D721Med (cell line): ENCODE results near the gene CHRNA9.
"Not testable (repeated sequence)": the region's sequence is repeated elsewhere in the genome, so short reads cannot be mapped to it uniquely, and the experiment has no call there.

ENCODE experiments used
- DNase-seq: peaks from one replicate; pipeline ENCODE4 v3.0.0; 2011; ENCODE audit warnings: low spot score; ENCODE audit not compliant: insufficient read length
- FAIRE-seq: peaks from 2 replicates; lab custom pipeline; 2011; peaks lifted over from hg19 to GRCh38; lab: Jason Lieb, UNC
- CTCF ChIP-seq: IDR thresholded peaks from 2 replicates; pipeline ENCODE4 v1.5.1; 2012; ENCODE audit warnings: mild to moderate bottlenecking, control low read depth; ENCODE audit not compliant: insufficient read depth; ENCODE audit errors: missing control alignments

The CHRNA9 gene

DNA sequence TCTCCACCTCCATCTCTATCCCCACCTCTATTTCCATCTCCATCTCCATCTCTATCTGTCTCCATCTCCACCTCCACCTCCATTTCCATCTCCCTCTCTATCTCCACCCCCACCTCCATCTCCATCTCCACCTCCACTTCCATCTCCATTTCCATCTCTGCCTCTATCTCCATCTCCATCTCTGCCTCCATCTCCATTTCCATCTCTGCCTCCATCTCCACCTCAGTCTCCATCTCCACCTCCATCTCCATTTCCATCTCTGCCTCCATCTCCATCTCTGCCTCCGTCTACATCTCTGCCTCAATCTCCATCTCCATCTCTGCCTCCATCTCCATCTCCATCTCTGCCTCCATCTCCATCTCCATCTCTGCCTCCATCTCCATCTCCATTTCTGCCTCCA, 40.8 kb upstream of the CHRNA9 start:
- FAIRE-seq (no peak), DNase-seq (no peak)
- no peak for TF ChIP-seq CTCF

DNA sequence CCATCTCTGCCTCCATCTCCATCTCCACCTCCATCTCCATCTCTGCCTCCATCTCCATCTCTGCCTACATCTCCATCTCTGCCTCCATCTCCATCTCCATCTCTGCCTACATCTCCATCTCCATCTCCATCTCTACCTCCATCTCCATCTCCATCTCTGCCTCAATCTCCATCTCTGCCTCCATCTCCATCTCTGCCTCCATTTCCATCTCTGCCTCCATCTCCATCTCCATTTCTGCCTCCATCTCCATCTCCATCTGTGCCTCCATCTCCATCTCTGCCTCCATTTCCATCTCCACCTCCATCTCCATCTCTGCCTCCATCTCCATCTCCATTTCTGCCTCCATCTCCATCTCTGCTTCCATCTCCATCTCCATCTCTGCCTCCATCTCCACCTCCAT, 40.1 kb upstream of the CHRNA9 start:
- not testable (repeated sequence) for FAIRE-seq, DNase-seq

GRCh38 chr4:40295572-40295971, 39.6 kb upstream of the CHRNA9 start:
- DNase-seq (no peak), FAIRE-seq (no peak)
- no peak for TF ChIP-seq CTCF

GRCh38 chr4:40299126-40299525, 36.0 kb upstream of the CHRNA9 start:
- FAIRE-seq: no peak
- TF ChIP-seq CTCF: no peak
- no peak for DNase-seq

GRCh38 chr4:40299811-40300292, 35.3 kb upstream of the CHRNA9 start:
- TF ChIP-seq CTCF: no peak
- no peak for DNase-seq
- no peak for FAIRE-seq

- FAIRE-seq (no peak), DNase-seq (no peak)
- no peak for TF ChIP-seq CTCF
Measured at GRCh38 chr4:40300371-40301162, 34.6 kb upstream of the CHRNA9 start.

GRCh38 chr4:40301603-40302002, 33.5 kb upstream of the CHRNA9 start:
- TF ChIP-seq CTCF: no peak
- DNase-seq: no peak
- FAIRE-seq: no peak
